Trophoblast cell (in vitro differentiated cells and primary cell): Measurements from ENCODE around the gene GLT8D1.

Experiments used
- DNase-seq, 2 donors: peaks; one replicate each; pipeline ENCODE4 v3.0.0-alpha.2; 2016
- H2AFZ ChIP-seq: 2 replicates; pipeline ENCODE4 v1.6.1; 2013; ENCODE audit warnings: low read length, moderate library complexity, mild to moderate bottlenecking; ENCODE audit not compliant: insufficient read depth, poor library complexity
- H2AK5ac ChIP-seq: 2 replicates; pipeline ENCODE4 v1.6.1; 2013; ENCODE audit warnings: mild to moderate bottlenecking, low read length
- H2BK120ac ChIP-seq: 2 replicates; pipeline ENCODE4 v1.6.1; 2013; ENCODE audit warnings: low read length, mild to moderate bottlenecking, moderate library complexity; ENCODE audit not compliant: insufficient read depth, poor library complexity
- H2BK12ac ChIP-seq: 2 replicates; pipeline ENCODE4 v1.6.1; 2013; ENCODE audit warnings: mild to moderate bottlenecking, low read length, moderate library complexity
- H2BK5ac ChIP-seq: 2 replicates; pipeline ENCODE4 v1.6.1; 2013; ENCODE audit warnings: low read length, low read depth, moderate library complexity, mild to moderate bottlenecking; ENCODE audit not compliant: poor library complexity
- H3K14ac ChIP-seq: 2 replicates; pipeline ENCODE4 v1.6.1; 2013; ENCODE audit warnings: mild to moderate bottlenecking, low read length
- H3K18ac ChIP-seq: 2 replicates; pipeline ENCODE4 v1.6.1; 2013; ENCODE audit warnings: mild to moderate bottlenecking, low read length
- H3K23ac ChIP-seq: 2 replicates; pipeline ENCODE4 v1.6.1; 2013; ENCODE audit warnings: low read length
- H3K27ac ChIP-seq: 2 replicates; pipeline ENCODE4 v1.5.1; 2013; ENCODE audit warnings: low read depth, mild to moderate bottlenecking, inconsistent platforms, low read length, moderate library complexity
- H3K27me3 ChIP-seq: 2 replicates; pipeline ENCODE4 v1.6.1; 2013; ENCODE audit warnings: inconsistent platforms, mild to moderate bottlenecking, low read length, moderate library complexity; ENCODE audit not compliant: insufficient read depth
- H3K36me3 ChIP-seq, 2 experiments: 1 replicate in 1 of 2; 2 replicates in 1 of 2; pipeline ENCODE4 v1.6.1; 2013; ENCODE audit warnings: low read length in 2 of 2, mild to moderate bottlenecking in 2 of 2, moderate library complexity in 1 of 2; ENCODE audit not compliant: insufficient read depth in 2 of 2, control insufficient read depth in 1 of 2
- H3K4ac ChIP-seq: 2 replicates; pipeline ENCODE4 v1.6.1; 2013; ENCODE audit warnings: low read depth, mild to moderate bottlenecking, low read length, moderate library complexity
- H3K4me1 ChIP-seq, 2 experiments: 1 replicate in 1 of 2; 2 replicates in 1 of 2; pipeline ENCODE4 v1.6.1; 2013; ENCODE audit warnings: low read length in 2 of 2, mild to moderate bottlenecking in 2 of 2, moderate library complexity in 1 of 2; ENCODE audit not compliant: insufficient read depth in 2 of 2, control insufficient read depth in 1 of 2
- H3K4me2 ChIP-seq: 2 replicates; pipeline ENCODE4 v1.6.1; 2013; ENCODE audit warnings: inconsistent platforms, mild to moderate bottlenecking, low read length, moderate library complexity
- H3K4me3 ChIP-seq: 2 replicates; pipeline ENCODE4 v1.5.1; 2013; ENCODE audit warnings: mild to moderate bottlenecking, low read depth, low read length, inconsistent platforms
- H3K79me1 ChIP-seq: one replicate; pipeline ENCODE4 v1.6.1; 2013; ENCODE audit warnings: low read length
- H3K79me2 ChIP-seq: 2 replicates; pipeline ENCODE4 v1.6.1; 2013; ENCODE audit warnings: low read length, mild to moderate bottlenecking; ENCODE audit not compliant: control insufficient read depth, insufficient read depth, poor library complexity
- H3K9ac ChIP-seq: 2 replicates; pipeline ENCODE4 v1.6.1; 2013; ENCODE audit warnings: mild to moderate bottlenecking, low read length
- H3K9me3 ChIP-seq: 2 replicates; pipeline ENCODE4 v1.6.1; 2013; ENCODE audit warnings: low read depth, mild to moderate bottlenecking, control low read depth, inconsistent platforms, low read length; ENCODE audit not compliant: insufficient read depth
- H4K12ac ChIP-seq: 2 replicates; pipeline ENCODE4 v1.6.1; 2013; ENCODE audit warnings: low read depth, mild to moderate bottlenecking, low read length, moderate library complexity
- H4K8ac ChIP-seq: 2 replicates; pipeline ENCODE4 v1.6.1; 2013; ENCODE audit warnings: low read depth, mild to moderate bottlenecking, low read length, moderate library complexity
- H4K91ac ChIP-seq: one replicate; pipeline ENCODE4 v1.6.1; 2013; ENCODE audit warnings: low read depth, mild to moderate bottlenecking, low read length, moderate library complexity
- WGBS: extraction: QIAGEN DNeasy Blood & Tissue Kit; methylation state at CpG from one replicate; pipeline ENCODE4 v1.1.7; 2013; ENCODE audit warnings: missing lambda C conversion rate; ENCODE audit not compliant: insufficient read length, insufficient coverage; ENCODE audit errors: extremely low coverage; 5-methylcytosine and 5-hydroxymethylcytosine counted together

Gene GLT8D1

GRCh38 chr3:52743152-52743551 is 37.6 kb upstream of the GLT8D1 start:
- WGBS = no CpG with 5 or more reads among the region's 5 CpGs
- Histone ChIP-seq H3K36me3 (peaks cover 35 to 42% of the 10 kb centered on the region in 2 experiments), H3K4me2 (no peak overlapping the region), H3K9ac (no peak overlapping the region), H3K27me3 (no peaks in the 10 kb centered on the region), H2BK5ac (no peak overlapping the region), H3K4me3 (no peak overlapping the region), H3K27ac (no peak overlapping the region), H2AFZ (no peak overlapping the region), H4K8ac (no peak overlapping the region), H3K23ac (no peak overlapping the region), H4K12ac (no peak overlapping the region), H3K4me1 (no peaks in the 10 kb centered on the region), H2BK120ac (no peak overlapping the region), H3K14ac (no peak overlapping the region), H3K79me2 (no peaks in the 10 kb centered on the region), H2AK5ac (no peak overlapping the region), H3K9me3 (peaks cover 2% of the 10 kb centered on the region), H3K79me1 (no peaks in the 10 kb centered on the region), H4K91ac (no peak overlapping the region), H3K4ac (no peak overlapping the region), H3K18ac (no peak overlapping the region), H2BK12ac (no peak overlapping the region)
- no peak for DNase-seq

GRCh38 chr3:52742418-52743041 is 36.9 kb upstream of the GLT8D1 start:
- no peak overlapping the region for H3K27ac ChIP-seq
- H4K91ac ChIP-seq = no peak overlapping the region
- no peak overlapping the region for H4K8ac ChIP-seq
- H2BK5ac ChIP-seq = no peak overlapping the region
- whole genome bisulfite sequencing = no CpG with 5 or more reads among the region's 3 CpGs
- no peak overlapping the region for H3K4ac ChIP-seq
- no peak overlapping the region for H3K9ac ChIP-seq
- no peaks in the 10 kb centered on the region for H3K4me1 ChIP-seq
- no peak overlapping the region for H2AFZ ChIP-seq
- H3K18ac ChIP-seq = no peak overlapping the region
- H3K79me2 ChIP-seq = no peaks in the 10 kb centered on the region
- H3K36me3 ChIP-seq = peaks cover 34 to 42% of the 10 kb centered on the region in 2 experiments
- no peaks in the 10 kb centered on the region for H3K27me3 ChIP-seq
- H2BK12ac ChIP-seq = no peak overlapping the region
- H3K4me2 ChIP-seq = no peak overlapping the region
- no peak overlapping the region for H3K4me3 ChIP-seq
- no peak overlapping the region for H3K23ac ChIP-seq
- no peak overlapping the region for H2AK5ac ChIP-seq
- H3K79me1 ChIP-seq = no peaks in the 10 kb centered on the region
- H3K9me3 ChIP-seq = peaks cover 2% of the 10 kb centered on the region
- H3K14ac ChIP-seq = no peak overlapping the region
- DNase-seq = peak in 1 of 2 donors; percentile 53
- H4K12ac ChIP-seq = no peak overlapping the region
- no peak overlapping the region for H2BK120ac ChIP-seq

GRCh38 chr3:52739730-52740129 is 34.1 kb upstream of the GLT8D1 start:
- WGBS = no CpG with 5 or more reads among the region's 1 CpG
- peaks cover 2% of the 10 kb centered on the region for H3K9me3 ChIP-seq

GRCh38 chr3:52733256-52733891 is 27.8 kb upstream of the GLT8D1 start:
- Histone ChIP-seq H3K4me1 (no peaks in the 10 kb centered on the region), H2BK12ac (no peak overlapping the region), H3K4me3 (no peak overlapping the region), H3K79me1 (no peaks in the 10 kb centered on the region), H3K27me3 (no peaks in the 10 kb centered on the region), H2AFZ (no peak overlapping the region), H3K27ac (no peak overlapping the region), H3K4ac (no peak overlapping the region), H4K8ac (no peak overlapping the region), H2AK5ac (no peak overlapping the region), H3K4me2 (no peak overlapping the region), H4K12ac (no peak overlapping the region), H3K9me3 (peaks cover 3% of the 10 kb centered on the region), H3K23ac (no peak overlapping the region), H2BK120ac (no peak overlapping the region), H4K91ac (no peak overlapping the region), H3K18ac (no peak overlapping the region), H3K36me3 (peaks cover 15 to 27% of the 10 kb centered on the region in 2 experiments), H3K79me2 (no peaks in the 10 kb centered on the region), H3K14ac (no peak overlapping the region), H2BK5ac (no peak overlapping the region), H3K9ac (no peak overlapping the region)
- DNase-seq = no peak
- WGBS = no CpG with 5 or more reads among the region's 10 CpGs

More at GRCh38 chr3:52739730-52740129, 34.1 kb upstream of the GLT8D1 start:
- Histone ChIP-seq H4K91ac (no peak overlapping the region), H3K4me1 (no peaks in the 10 kb centered on the region), H3K9ac (no peak overlapping the region), H3K4ac (no peak overlapping the region), H4K8ac (no peak overlapping the region), H2BK120ac (no peak overlapping the region), H3K27ac (no peak overlapping the region), H3K79me2 (no peaks in the 10 kb centered on the region), H4K12ac (no peak overlapping the region), H2BK12ac (no peak overlapping the region), H2BK5ac (no peak overlapping the region), H3K36me3 (peaks cover 23 to 32% of the 10 kb centered on the region in 2 experiments), H3K27me3 (no peaks in the 10 kb centered on the region), H3K18ac (no peak overlapping the region), H3K14ac (no peak overlapping the region), H3K4me3 (no peak overlapping the region), H3K23ac (no peak overlapping the region), H2AK5ac (no peak overlapping the region), H2AFZ (no peak overlapping the region), H3K4me2 (no peak overlapping the region), H3K79me1 (no peaks in the 10 kb centered on the region)
- no peak for DNase-seq
